Chondrocyte (in vitro differentiated cells): ENCODE measurements around the gene ZDHHC21. TPM values are rescaled to one million over a fixed set of nuclear protein-coding genes. Genes with fewer than 3 reads are reported as not detected.
A peak's percentile ranks its signal among the peaks of the same experiment; 100 is the strongest.

ENCODE experiments used
- DNase-seq: peaks from one replicate; pipeline ENCODE4 v3.0.0; 2021; ENCODE audit warnings: mixed read lengths, low spot score
- H3K27ac Mint-ChIP-seq: one replicate; pipeline ENCODE4 v1.8.0; 2021; ENCODE audit warnings: mild to moderate bottlenecking, moderate library complexity, mixed read lengths; ENCODE audit not compliant: unreplicated experiment
- H3K27me3 Mint-ChIP-seq: 2 replicates; pipeline ENCODE4 v1.8.0; 2021; ENCODE audit warnings: low read depth, mixed read lengths
- H3K36me3 Mint-ChIP-seq: 2 replicates; pipeline ENCODE4 v1.8.0; 2021; ENCODE audit warnings: low read depth, mixed read lengths
- H3K4me1 Mint-ChIP-seq: 2 replicates; pipeline ENCODE4 v1.8.0; 2021; ENCODE audit warnings: low read depth, mild to moderate bottlenecking, mixed read lengths
- H3K4me3 Mint-ChIP-seq: one replicate; pipeline ENCODE4 v1.8.0; 2021; ENCODE audit warnings: mild to moderate bottlenecking, moderate library complexity, mixed read lengths; ENCODE audit not compliant: unreplicated experiment
- H3K9me3 Mint-ChIP-seq: 2 replicates; pipeline ENCODE4 v1.8.0; 2021; ENCODE audit warnings: low read depth, mixed read lengths
- CTCF ChIP-seq: fragments of 200-600 bp; sonication (generic); IDR thresholded peaks from 2 replicates; pipeline ENCODE4 v1.5.0; 2021; ENCODE audit warnings: antibody characterized with exemption, mild to moderate bottlenecking, moderate library complexity
- long read RNA-seq: library from polyadenylated mRNA; stranded (forward); transcript quantifications from one replicate; pipeline ENCODE4 v2.0.0, GENCODE V29; 2021
- total RNA-seq: library from RNA; stranded (reverse); gene quantifications from 3 replicates; pipeline ENCODE4 v1.2.1, GENCODE V29; 2021

ZDHHC21 gene
- total RNA-seq: 9.8 to 15.8 TPM (median 11.4 TPM) in 3 replicates
- long read RNA-seq, full-length matches to known transcripts: 7 of 19 reads
- long read RNA-seq, partial matches to known transcripts: 1 of 19 reads
- long read RNA-seq, other reads (novel, unspliced or antisense): 11 of 19 reads

- Mint-ChIP-seq H3K4me1 (peaks cover 25% of the 10 kb centered on the region), H3K27me3 (peaks cover 9% of the 10 kb centered on the region), H3K4me3 (peak within 1 kb of the TSS; percentile 90), H3K27ac (peak within 1 kb of the TSS; percentile 71), H3K36me3 (peaks cover 4% of the 10 kb centered on the region), H3K9me3 (no peaks in the 10 kb centered on the region)
- peak; percentile 92 for DNase-seq
- TF ChIP-seq CTCF: no peak
Observed at GRCh38 chr9:14693251-14693861, at the start of gene ZDHHC21. TSS of gene ZDHHC21 (minus strand) at chr9:14693432. CDS start at chr9:14674340, 19,092 bp downstream.

- no peak overlapping the region for H3K4me3 Mint-ChIP-seq
- no peaks in the 10 kb centered on the region for H3K27me3 Mint-ChIP-seq
- peaks cover 2% of the 10 kb centered on the region for H3K36me3 Mint-ChIP-seq
- no peak for TF ChIP-seq CTCF
- H3K27ac Mint-ChIP-seq: no peak overlapping the region
- no peaks in the 10 kb centered on the region for H3K4me1 Mint-ChIP-seq
- H3K9me3 Mint-ChIP-seq: no peaks in the 10 kb centered on the region
- DNase-seq: no peak
Observed at GRCh38 chr9:14741369-14741768, 48.1 kb upstream of the ZDHHC21 start.

- Mint-ChIP-seq H3K36me3 (peaks cover 2% of the 10 kb centered on the region), H3K27me3 (peaks cover 2% of the 10 kb centered on the region), H3K4me3 (no peak overlapping the region), H3K4me1 (no peaks in the 10 kb centered on the region), H3K9me3 (no peaks in the 10 kb centered on the region), H3K27ac (no peak overlapping the region)
- TF ChIP-seq CTCF: no peak
- no peak for DNase-seq
Observed at GRCh38 chr9:14733133-14733532, 39.9 kb upstream of the ZDHHC21 start.

- peaks cover 2% of the 10 kb centered on the region for H3K27me3 Mint-ChIP-seq
- H3K4me1 Mint-ChIP-seq: no peaks in the 10 kb centered on the region
- DNase-seq: no peak
- peaks cover 2% of the 10 kb centered on the region for H3K36me3 Mint-ChIP-seq
- no peak for TF ChIP-seq CTCF
- H3K9me3 Mint-ChIP-seq: no peaks in the 10 kb centered on the region
- no peak overlapping the region for H3K27ac Mint-ChIP-seq
- no peak overlapping the region for H3K4me3 Mint-ChIP-seq
Observed at GRCh38 chr9:14731294-14731981, 38.2 kb upstream of the ZDHHC21 start.

- Mint-ChIP-seq H3K27ac (no peak overlapping the region), H3K4me3 (no peak overlapping the region), H3K9me3 (no peaks in the 10 kb centered on the region), H3K4me1 (no peaks in the 10 kb centered on the region), H3K36me3 (peaks cover 2% of the 10 kb centered on the region), H3K27me3 (peaks cover 2% of the 10 kb centered on the region)
- no peak for TF ChIP-seq CTCF
- no peak for DNase-seq
Observed at GRCh38 chr9:14730461-14730898, 37.2 kb upstream of the ZDHHC21 start.
